NCI-H226 (cell line): ENCODE data around the gene NDUFC2.
"Not testable (repeated sequence)": the region's sequence is repeated elsewhere in the genome, so short reads cannot be mapped to it uniquely, and the experiment has no call there.

Source experiments
- DNase-seq: peaks from one replicate; pipeline ENCODE4 v3.0.0-alpha.2; 2015

The NDUFC2 gene

GRCh38 chr11:78079232-78080083 is at the start of gene NDUFC2:
NDUFC2 (minus strand) TSS chr11:78079862; CDS start chr11:78079744, 118 bp downstream.
- peak; percentile 76 for DNase-seq

- no peak for DNase-seq
These were observed 47.7 kb upstream of the NDUFC2 start for GRCh38 chr11:78127403-78127802.

- DNase-seq: no peak
These were observed 33.1 kb upstream of the NDUFC2 start for GRCh38 chr11:78112582-78113275.

DNA sequence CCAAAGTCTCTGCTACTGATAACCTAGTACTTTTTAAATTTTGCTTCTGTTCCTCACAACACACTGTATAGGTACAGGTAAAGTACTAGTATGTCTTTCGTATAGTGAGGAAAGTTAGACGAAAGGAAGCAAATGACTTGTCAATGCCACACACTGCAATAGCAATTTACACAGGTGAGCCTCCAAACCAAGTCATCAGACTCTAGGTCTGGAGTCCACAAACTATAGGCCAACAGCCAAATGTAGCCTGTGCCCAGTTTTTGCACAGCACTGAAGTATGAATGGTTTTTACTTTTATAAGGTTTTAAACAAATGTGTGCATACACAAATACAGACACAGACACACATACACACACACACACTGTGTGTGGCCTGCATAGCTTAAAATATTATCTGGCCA is 31.6 kb upstream of the NDUFC2 start:
- no peak for DNase-seq

- no peak for DNase-seq
These were observed 31.2 kb upstream of the NDUFC2 start for GRCh38 chr11:78110830-78111229.

DNA sequence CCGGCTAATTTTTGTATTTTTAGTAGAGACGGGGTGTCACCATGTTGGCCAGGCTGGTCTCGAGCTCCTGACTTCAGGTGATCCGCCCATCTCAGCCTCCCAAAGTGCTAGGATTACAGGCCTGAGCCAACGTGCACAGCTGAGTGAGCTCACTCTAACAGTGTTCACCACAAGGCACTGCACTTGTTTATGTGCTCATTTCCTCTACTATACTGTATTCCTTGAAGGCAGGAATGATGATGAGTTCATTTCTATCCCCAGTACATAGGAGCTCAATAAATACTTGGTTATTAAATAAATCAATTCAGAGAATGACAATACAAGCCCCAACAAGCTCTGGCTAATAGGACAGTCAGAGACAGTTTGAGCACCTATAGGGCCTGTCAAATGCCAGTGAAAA is 30.7 kb upstream of the NDUFC2 start:
- no peak for DNase-seq

DNA sequence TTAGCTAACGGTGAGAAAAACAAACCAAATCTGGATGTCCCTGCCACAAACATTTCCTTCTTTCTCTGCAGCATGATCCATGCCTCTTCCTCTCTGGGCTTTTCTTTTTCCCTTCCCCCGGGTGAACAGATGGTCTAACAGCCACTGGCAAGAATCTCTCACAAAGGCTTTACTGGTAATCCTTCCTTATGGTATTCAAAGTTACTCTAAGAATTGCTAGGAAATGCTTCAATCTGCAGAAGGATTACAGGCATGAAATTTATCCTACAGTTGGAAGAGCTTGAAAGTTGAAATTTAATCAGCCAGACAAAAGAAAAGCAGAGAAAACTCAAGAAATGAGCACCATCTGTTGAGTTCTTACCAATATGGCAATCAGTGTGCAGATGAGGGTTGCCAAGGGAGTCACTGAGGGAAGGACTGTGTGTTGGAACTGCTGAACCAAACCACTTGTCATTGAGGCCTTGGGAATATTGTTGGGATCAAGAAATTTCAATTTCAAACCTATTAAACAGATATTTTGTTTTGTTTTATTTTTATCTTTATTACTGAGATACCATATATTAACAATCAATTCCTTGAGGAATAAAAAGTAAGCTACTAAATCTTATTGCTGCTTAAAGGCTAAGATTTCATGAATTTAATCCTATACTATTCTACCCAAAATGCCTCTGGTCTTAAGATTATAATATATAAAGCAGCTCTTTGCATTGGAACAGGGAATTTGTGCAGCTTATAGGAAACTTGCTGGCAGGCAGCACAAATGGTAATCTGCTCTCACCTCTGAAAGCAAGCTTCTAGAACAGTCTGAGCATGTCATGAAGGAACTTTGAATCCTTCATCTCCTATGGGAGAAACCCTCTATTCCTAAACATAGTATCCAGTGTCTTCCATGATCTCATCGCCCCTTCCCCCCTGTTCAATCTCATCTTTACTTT is 29.7 kb upstream of the NDUFC2 start:
- no peak for DNase-seq

- no peak for DNase-seq
These were observed 21.2 kb upstream of the NDUFC2 start for GRCh38 chr11:78100676-78101472.

- DNase-seq: no peak
These were observed 20.6 kb upstream of the NDUFC2 start for GRCh38 chr11:78100261-78100660.

DNA sequence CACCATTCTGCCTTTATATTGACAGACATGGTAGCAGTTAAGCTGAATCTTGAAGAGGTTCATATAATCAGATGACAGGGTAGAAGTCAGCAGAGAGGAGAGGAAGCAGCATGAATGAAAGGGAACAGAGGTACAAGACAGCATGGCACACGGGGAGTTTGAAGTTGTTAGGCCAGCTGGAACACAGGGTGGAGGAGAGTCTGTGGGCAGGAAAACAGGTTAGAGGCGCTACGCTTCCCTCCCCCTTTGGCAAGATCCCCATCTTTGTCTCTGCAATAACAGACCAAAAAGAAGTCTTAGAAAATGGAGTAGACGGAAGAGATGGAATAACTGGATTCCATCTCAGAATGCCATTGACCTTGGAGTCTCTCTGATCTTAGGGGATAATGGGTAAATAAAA is 20.0 kb upstream of the NDUFC2 start:
- no peak for DNase-seq

DNA sequence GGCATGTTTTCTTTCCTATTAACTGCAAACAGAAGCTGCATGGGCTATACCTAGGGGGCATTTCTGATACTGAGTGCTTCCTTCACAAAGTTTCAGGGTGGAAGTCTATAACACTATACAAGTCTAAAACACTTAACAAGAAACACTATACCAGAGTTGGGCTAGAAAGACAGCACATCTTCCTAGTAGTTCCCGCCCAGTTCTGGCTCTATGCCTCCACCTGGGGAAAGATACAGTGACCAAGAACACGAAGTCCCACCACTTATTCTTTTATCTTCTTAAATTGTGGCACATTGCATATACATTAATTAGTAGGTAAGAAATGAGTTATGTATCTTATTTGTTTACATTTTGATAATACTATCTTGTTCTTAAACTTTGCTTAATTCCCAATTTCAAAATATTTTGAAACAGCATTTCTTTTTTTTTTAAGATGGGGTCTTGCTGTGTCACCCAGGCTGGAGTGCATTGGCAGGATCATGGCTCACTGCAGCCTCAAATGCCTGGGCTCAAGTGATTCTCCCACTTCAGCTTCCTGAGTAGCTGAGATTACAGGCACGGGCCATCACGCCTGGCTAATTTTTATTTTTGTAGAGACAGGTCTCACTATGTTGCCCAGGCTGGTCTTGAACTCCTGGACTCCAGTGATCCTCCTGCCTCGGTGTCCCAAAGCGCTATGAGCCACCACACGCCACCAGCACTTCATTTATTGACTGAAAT is 18.2 kb upstream of the NDUFC2 start:
- DNase-seq: no peak

DNA sequence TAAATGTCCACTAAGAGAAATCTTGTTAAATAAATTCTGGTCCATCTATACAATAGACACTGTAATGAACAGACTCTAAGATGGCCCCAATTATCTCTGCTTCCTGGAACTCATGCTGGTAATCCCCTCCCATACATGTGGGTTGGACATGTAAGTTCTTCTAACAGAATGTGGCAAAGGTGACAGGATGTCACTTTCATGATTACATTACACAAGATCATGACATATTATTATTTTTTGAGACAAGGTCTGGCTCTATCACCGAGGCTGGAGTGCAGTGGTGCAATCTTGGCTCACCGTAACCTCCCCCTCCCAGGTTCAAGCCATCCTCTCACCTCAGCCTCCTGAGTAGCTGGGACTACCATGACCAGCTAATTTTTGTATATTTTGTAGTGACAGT is 14.6 kb upstream of the NDUFC2 start:
- DNase-seq: no peak

DNA sequence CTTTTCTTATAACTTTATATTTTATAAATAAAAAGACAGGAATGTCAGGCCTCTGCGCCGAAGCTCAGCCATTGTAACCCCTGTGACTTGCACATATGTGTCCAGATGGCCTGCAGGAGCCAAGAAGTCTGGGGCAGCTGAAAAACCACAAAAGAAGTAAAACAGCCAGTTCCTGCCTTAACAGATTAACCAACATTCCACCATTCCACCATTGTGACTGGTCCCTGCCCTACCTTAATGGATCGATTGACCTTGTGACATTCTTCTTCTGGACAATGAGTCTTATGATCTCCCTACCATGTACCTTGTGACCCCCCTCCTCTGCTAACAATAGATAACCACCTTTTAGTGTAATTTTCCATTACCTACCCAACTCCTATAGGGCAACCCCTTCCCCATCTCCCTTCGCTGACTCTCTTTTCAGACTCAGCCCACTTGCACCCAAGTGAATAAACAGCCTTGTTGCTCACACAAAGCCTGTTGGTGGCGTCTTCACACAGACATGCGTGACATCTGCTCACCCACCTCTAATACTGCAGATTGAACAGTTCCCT is 6.9 kb upstream of the NDUFC2 start:
- not testable (repeated sequence) for DNase-seq

- DNase-seq: no peak
These were observed 6.3 kb upstream of the NDUFC2 start for GRCh38 chr11:78085972-78086371.

- DNase-seq: not testable (repeated sequence)
These were observed 4.8 kb upstream of the NDUFC2 start for GRCh38 chr11:78084506-78084905.

- no peak for DNase-seq
These were observed 3.4 kb upstream of the NDUFC2 start for GRCh38 chr11:78083021-78083420.

DNA sequence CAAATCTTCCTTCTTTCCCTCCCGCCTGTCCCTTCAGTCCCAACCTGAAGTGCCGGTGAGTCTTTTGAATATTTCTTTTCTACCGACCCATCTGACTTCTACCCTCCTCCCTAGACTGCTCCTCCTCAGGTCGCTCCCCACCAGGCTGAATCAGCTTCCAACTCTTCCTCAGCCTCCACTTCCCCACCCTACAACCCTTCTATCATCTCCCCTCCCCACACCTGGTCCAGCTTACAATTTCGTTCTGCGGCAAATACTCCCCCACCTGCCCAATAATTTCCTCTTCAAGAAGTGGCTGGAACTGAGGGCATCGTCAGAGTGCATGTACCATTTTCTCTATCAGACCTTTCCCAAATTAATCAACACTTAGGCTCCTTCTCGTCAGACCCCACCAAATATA is 2.5 kb upstream of the NDUFC2 start:
- no peak for DNase-seq

GRCh38 chr11:78081583-78081982 is 1.9 kb upstream of the NDUFC2 start:
- no peak for DNase-seq

GRCh38 chr11:78080818-78081495 is 1.3 kb upstream of the NDUFC2 start:
- no peak for DNase-seq

DNA sequence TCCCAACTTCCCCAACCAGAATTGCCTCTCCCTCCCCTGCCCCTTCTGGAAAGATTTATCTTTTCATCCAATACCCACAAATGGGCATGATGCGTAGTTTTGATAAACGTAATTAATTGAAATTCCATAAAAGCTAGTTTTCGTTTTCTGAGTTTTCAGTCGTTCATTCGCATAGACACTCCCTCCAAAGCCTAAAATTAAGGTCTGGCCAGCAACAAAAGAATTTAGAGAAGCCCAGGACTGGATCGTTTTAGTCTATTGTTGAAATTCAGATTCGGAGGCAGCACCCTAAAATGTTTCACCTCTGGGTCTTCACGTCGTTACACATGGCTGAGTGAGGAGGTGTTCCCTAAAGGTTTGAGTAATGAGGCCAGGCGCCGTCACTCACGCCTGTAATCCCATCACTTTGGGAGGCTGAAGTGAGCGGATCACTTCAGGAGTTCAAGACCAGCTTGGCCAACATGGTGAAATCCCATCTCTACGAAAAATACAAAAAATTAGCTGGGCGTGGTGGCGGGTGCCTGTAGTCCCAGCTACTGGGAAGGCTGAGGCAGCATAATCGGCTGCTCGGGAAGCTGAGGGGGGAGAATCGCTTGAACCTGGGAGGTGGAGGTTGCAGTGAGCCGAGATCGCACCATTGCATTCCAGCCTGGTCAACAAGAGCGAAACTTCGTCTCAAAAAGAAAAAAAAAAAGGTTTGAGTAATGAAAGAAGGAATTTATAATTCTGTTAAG is 589 bp upstream of the NDUFC2 start:
- DNase-seq: no peak
